ENCODE measurements around the gene RBM5. TPM values are rescaled to one million over a fixed set of nuclear protein-coding genes. Genes with fewer than 3 reads are reported as not detected.

RBM5 gene
- polyA plus RNA-seq, 1 donor (not counting 4 experiments of a cell fraction or from before 2014, with no cell fraction given): 167 TPM

DNA sequence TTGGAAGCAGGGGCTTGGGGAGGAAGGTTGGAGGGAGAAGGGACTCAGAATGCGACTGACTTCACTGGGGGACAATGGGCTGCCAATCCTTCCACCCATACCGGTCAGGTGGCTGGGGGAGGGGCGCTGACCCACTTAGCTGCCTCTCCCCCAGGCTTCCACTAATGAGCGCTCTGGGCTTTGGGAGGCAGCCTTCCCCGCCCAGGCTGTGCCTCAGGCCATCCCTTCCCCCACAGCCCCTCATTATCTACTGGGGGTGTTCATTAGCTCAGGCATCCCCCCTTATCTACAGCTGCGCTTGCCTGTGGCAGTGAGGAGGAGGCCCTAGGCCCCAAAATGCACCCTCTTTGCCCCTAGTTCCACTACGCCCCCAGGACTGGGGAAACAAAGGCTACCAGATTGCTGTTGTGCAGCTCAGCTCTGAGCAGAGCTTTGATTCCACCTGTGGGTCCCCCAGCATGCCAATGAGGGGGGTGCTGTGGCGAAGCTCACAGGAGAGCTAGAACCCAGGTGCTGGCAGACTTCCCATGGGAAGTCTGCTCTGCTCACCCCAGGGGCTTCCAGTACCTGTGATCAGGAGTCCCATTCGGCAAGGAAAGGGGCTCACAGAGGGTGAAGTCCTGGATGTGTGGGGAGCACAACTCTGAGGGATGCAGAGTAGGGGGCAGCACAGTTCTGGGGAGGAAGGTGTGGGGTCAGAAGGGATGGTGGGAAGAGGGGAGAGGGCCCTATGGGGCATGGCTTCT, 37.0 kb downstream of the RBM5 start:
- no peak overlapping the region for H3K4me2 ChIP-seq (ENCODE audit: control insufficient read depth, extremely low read depth, insufficient read depth, low read depth, low read length)
- H3K27me3 ChIP-seq (ENCODE audit: control insufficient read depth, extremely low read depth, insufficient read depth, low read length): no peaks in the 10 kb centered on the region
- no peaks in the 10 kb centered on the region for H3K9me3 ChIP-seq (ENCODE audit: control insufficient read depth, low read depth, low read length)
- H4K20me1 ChIP-seq (ENCODE audit: control insufficient read depth, extremely low read depth, insufficient read depth, low read length): peaks cover 6% of the 10 kb centered on the region
- peaks cover 21% of the 10 kb centered on the region for H3K4me1 ChIP-seq (ENCODE audit: control insufficient read depth, extremely low read depth, insufficient read depth, low read length)
- no peaks in the 10 kb centered on the region for H3K79me2 ChIP-seq (ENCODE audit: control insufficient read depth, insufficient read depth, low read length)
- no peak overlapping the region for H3K4me3 ChIP-seq (ENCODE audit: control insufficient read depth in 2 of 3, extremely low read depth in 1 of 3, insufficient read depth in 2 of 3, low read depth in 1 of 3, low read length in 3 of 3)
- dilution Hi-C loops (cut with MboI; ENCODE audit: extremely low pct_ligation_motif_present, low sequenced_read_pairs): no loop called here
- no peak overlapping the region for H3K27ac ChIP-seq (ENCODE audit: control insufficient read depth, insufficient read depth, low read length)
- no peak for DNase-seq (ENCODE audit: low read depth, low spot score)
- H3K9ac ChIP-seq (ENCODE audit: control insufficient read depth, extremely low read depth, insufficient read depth, low read length): no peak overlapping the region
- no peak overlapping the region for H2AFZ ChIP-seq (ENCODE audit: control insufficient read depth, low read length)
- H3K9me1 ChIP-seq (ENCODE audit: control insufficient read depth, extremely low read depth, insufficient read depth, low read length): no peaks in the 10 kb centered on the region
- TF ChIP-seq EZH2 (IDR thresholded peaks at IDR 0.05; ENCODE audit: low read length) (no peak), CTCF (optimal IDR thresholded peaks at IDR 0.05 in 1 of 3, IDR thresholded peaks at IDR 0.05 in 1 of 3, conservative IDR thresholded peaks at IDR 0.05 in 1 of 3; ENCODE audit: extremely low read depth in 1 of 3, insufficient read depth in 2 of 3, low read length in 3 of 3) (no peak)
- peaks cover 1 to 6% of the 10 kb centered on the region in 2 experiments for H3K36me3 ChIP-seq (ENCODE audit: control insufficient read depth in 2 of 2, extremely low read depth in 1 of 2, insufficient read depth in 2 of 2, low read length in 2 of 2)
- FAIRE-seq: no peak

DNA sequence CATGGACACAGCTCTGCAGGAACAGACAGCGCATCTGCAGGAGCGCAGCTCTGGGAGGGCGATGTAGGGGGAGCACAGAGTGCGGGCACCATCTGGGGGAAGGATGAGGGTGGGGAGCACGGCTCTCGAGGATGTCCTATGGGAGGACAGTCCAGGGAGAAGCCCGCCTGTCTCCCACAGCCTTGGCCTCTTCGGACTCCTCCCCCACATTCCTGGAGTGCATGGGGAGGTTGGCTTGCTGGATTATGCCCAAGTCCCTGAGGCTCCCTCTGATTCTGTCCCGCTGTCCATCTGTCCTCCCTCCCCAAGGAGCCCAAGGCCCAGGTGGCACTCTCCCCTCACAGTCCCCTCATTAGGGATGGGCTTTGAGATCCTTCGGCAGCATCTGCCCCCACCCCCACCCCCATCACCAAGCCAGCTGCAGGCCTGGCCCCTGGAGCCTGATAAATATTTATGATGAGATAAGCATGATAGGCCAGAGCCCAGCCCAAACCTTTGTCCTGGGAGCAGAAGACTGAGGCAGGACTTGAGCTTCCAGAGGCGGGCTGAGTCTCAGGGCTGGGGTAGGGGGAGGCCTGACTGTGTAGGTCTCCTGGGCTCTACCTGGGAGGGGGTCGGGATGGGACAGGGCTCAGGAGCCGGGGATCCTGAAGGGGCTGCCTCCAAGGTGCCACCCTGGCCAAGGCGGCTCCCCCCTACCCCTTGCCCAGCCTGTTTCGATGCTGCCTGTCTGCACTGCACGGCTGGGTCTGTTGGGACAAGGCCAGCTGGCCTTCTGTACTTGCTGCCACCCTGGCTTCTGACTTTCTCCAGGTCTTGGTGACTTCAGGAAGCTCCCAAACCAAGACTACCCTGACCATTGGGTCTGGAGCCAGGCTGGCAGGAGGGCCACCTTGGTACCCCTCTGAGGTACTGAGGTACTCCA, 37.8 kb downstream of the RBM5 start:
- Histone ChIP-seq H3K9ac (ENCODE audit: control insufficient read depth, extremely low read depth, insufficient read depth, low read length) (no peak overlapping the region), H3K4me2 (ENCODE audit: control insufficient read depth, extremely low read depth, insufficient read depth, low read depth, low read length) (no peak overlapping the region)
- TF ChIP-seq EZH2 (IDR thresholded peaks at IDR 0.05; ENCODE audit: low read length) (no peak), CTCF (optimal IDR thresholded peaks at IDR 0.05 in 1 of 3, IDR thresholded peaks at IDR 0.05 in 1 of 3, conservative IDR thresholded peaks at IDR 0.05 in 1 of 3; ENCODE audit: extremely low read depth in 1 of 3, insufficient read depth in 2 of 3, low read length in 3 of 3) (no peak)

More for the DNA sequence above, 37.8 kb downstream of the RBM5 start:
- H3K4me1 ChIP-seq (ENCODE audit: control insufficient read depth, extremely low read depth, insufficient read depth, low read length): peaks cover 21% of the 10 kb centered on the region
- no peak overlapping the region for H3K27ac ChIP-seq (ENCODE audit: control insufficient read depth, insufficient read depth, low read length)
- DNase-seq (ENCODE audit: low read depth, low spot score) (no peak), FAIRE-seq (no peak)
- H3K79me2 ChIP-seq (ENCODE audit: control insufficient read depth, insufficient read depth, low read length): no peaks in the 10 kb centered on the region
- no peak overlapping the region for H2AFZ ChIP-seq (ENCODE audit: control insufficient read depth, low read length)
- H4K20me1 ChIP-seq (ENCODE audit: control insufficient read depth, extremely low read depth, insufficient read depth, low read length): no peaks in the 10 kb centered on the region
- no peaks in the 10 kb centered on the region for H3K36me3 ChIP-seq (ENCODE audit: control insufficient read depth in 2 of 2, extremely low read depth in 1 of 2, insufficient read depth in 2 of 2, low read length in 2 of 2)
- dilution Hi-C loops (cut with MboI; ENCODE audit: extremely low pct_ligation_motif_present, low sequenced_read_pairs): no loop called here
- H3K9me1 ChIP-seq (ENCODE audit: control insufficient read depth, extremely low read depth, insufficient read depth, low read length): no peaks in the 10 kb centered on the region
- no peak overlapping the region for H3K4me3 ChIP-seq (ENCODE audit: control insufficient read depth in 2 of 3, extremely low read depth in 1 of 3, insufficient read depth in 2 of 3, low read depth in 1 of 3, low read length in 3 of 3)
- H3K9me3 ChIP-seq (ENCODE audit: control insufficient read depth, low read depth, low read length): no peaks in the 10 kb centered on the region
- H3K27me3 ChIP-seq (ENCODE audit: control insufficient read depth, extremely low read depth, insufficient read depth, low read length): no peaks in the 10 kb centered on the region

Data from keratinocyte (primary cell).